Measurements from ENCODE around the gene PPP1R15B. TPM values are rescaled to one million over a fixed set of nuclear protein-coding genes. Genes with fewer than 3 reads are reported as not detected.

Gene PPP1R15B
- total and polyA plus RNA-seq, 4 donors: 14.6 to 57.0 (median 36.8) TPM

- WGBS, 2 donors: 29 to 66% methylated on average over 6 of the region's 6 CpGs
- H3K27me3 ChIP-seq (ENCODE audit: control insufficient read depth in 3 of 3, insufficient read depth in 3 of 3, low read length in 2 of 3): peaks cover 0 to 45% (median 29%) of the 10 kb centered on the region in 3 donors
- peaks cover 0 to 13% (median 0%) of the 10 kb centered on the region in 5 donors for H3K4me1 ChIP-seq (ENCODE audit: control insufficient read depth in 5 of 5, insufficient read depth in 5 of 5, low read length in 5 of 5)
- no peak for TF ChIP-seq CTCF (IDR thresholded peaks at IDR 0.05; ENCODE audit: control extremely low read depth, extremely low read depth)
- H3K36me3 ChIP-seq (ENCODE audit: control insufficient read depth in 4 of 4, insufficient read depth in 4 of 4, low read length in 4 of 4): no peaks in the 10 kb centered on the region
- no peak for DNase-seq
- H3K9ac ChIP-seq (ENCODE audit: insufficient read depth in 1 of 2, low read length in 2 of 2): no peak overlapping the region
- no peak for ATAC-seq (ENCODE audit: insufficient read depth, low FRiP score)
- no peaks in the 10 kb centered on the region for H3K9me3 ChIP-seq (ENCODE audit: control insufficient read depth in 4 of 4, insufficient read depth in 3 of 4, low read length in 3 of 4)
- H3K27ac ChIP-seq (ENCODE audit: low read depth in 1 of 2, low read length in 1 of 2): no peak overlapping the region
- no peak overlapping the region for H3K4me3 ChIP-seq
Observed at GRCh38 chr1:204376465-204376864, 35.2 kb downstream of the PPP1R15B start.

- H3K9me3 ChIP-seq (ENCODE audit: control insufficient read depth in 4 of 4, insufficient read depth in 3 of 4, low read length in 3 of 4): no peaks in the 10 kb centered on the region
- no peak for ATAC-seq (ENCODE audit: insufficient read depth, low FRiP score)
- 63 to 71% methylated on average over 4 of the region's 4 CpGs for WGBS, 2 donors
- peaks cover 0 to 41% (median 23%) of the 10 kb centered on the region in 3 donors for H3K27me3 ChIP-seq (ENCODE audit: control insufficient read depth in 3 of 3, insufficient read depth in 3 of 3, low read length in 2 of 3)
- no peak overlapping the region for H3K27ac ChIP-seq (ENCODE audit: low read depth in 1 of 2, low read length in 1 of 2)
- no peak for DNase-seq
- TF ChIP-seq CTCF (IDR thresholded peaks at IDR 0.05; ENCODE audit: control extremely low read depth, extremely low read depth): no peak
- H3K4me3 ChIP-seq: no peak overlapping the region
- H3K36me3 ChIP-seq (ENCODE audit: control insufficient read depth in 4 of 4, insufficient read depth in 4 of 4, low read length in 4 of 4): no peaks in the 10 kb centered on the region
- H3K4me1 ChIP-seq (ENCODE audit: control insufficient read depth in 5 of 5, insufficient read depth in 5 of 5, low read length in 5 of 5): peaks cover 0 to 13% (median 0%) of the 10 kb centered on the region in 5 donors
- no peak overlapping the region for H3K9ac ChIP-seq (ENCODE audit: insufficient read depth in 1 of 2, low read length in 2 of 2)
Observed at GRCh38 chr1:204373911-204374310, 37.7 kb downstream of the PPP1R15B start.

GRCh38 chr1:204370176-204370575 lies 41.4 kb downstream of the PPP1R15B start:
- no peak for TF ChIP-seq CTCF (IDR thresholded peaks at IDR 0.05; ENCODE audit: control extremely low read depth, extremely low read depth)
- H3K4me1 ChIP-seq (ENCODE audit: control insufficient read depth in 5 of 5, insufficient read depth in 5 of 5, low read length in 5 of 5): no peaks in the 10 kb centered on the region
- H3K9me3 ChIP-seq (ENCODE audit: control insufficient read depth in 4 of 4, insufficient read depth in 3 of 4, low read length in 3 of 4): no peaks in the 10 kb centered on the region
- no peak overlapping the region for H3K27ac ChIP-seq (ENCODE audit: low read depth in 1 of 2, low read length in 1 of 2)
- 87 to 92% methylated on average over 10 of the region's 10 CpGs for WGBS, 2 donors
- H3K27me3 ChIP-seq (ENCODE audit: control insufficient read depth in 3 of 3, insufficient read depth in 3 of 3, low read length in 2 of 3): peaks cover 0 to 10% (median 2%) of the 10 kb centered on the region in 3 donors
- no peak overlapping the region for H3K4me3 ChIP-seq
- no peaks in the 10 kb centered on the region for H3K36me3 ChIP-seq (ENCODE audit: control insufficient read depth in 4 of 4, insufficient read depth in 4 of 4, low read length in 4 of 4)
- H3K9ac ChIP-seq (ENCODE audit: insufficient read depth in 1 of 2, low read length in 2 of 2): no peak overlapping the region
- ATAC-seq (ENCODE audit: insufficient read depth, low FRiP score) (no peak), DNase-seq (no peak)
